Regular cardiac myocyte (primary cell): ENCODE results near the gene CES1. TPM values are rescaled to one million over a fixed set of nuclear protein-coding genes. Genes with fewer than 3 reads are reported as not detected.

Experiments
- total RNA-seq: library from RNA; depleted of rRNA; stranded (reverse); fragments of >200 nt; gene quantifications from 2 replicates; pipeline ENCODE4 v1.2.3, GENCODE V29; 2014

Gene CES1
- total RNA-seq, result under 0.01 and 0.58 TPM in 2 replicates

GRCh38 chr16:55832773-55833691 is at the start of gene CES1:
TSS of gene CES1 (minus strand) at chr16:55833096. CDS start at chr16:55833055, 41 bp downstream.

GRCh38 chr16:55875273-55875672 is 42.4 kb upstream of the CES1 start, which contains the start of gene CES5A:
TSS of gene CES5A (minus strand) at chr16:55875373. CDS start at chr16:55875221, 152 bp downstream.

Other genes with a start within 250 kb of the CES1 start
- not detected in 2 replicates for gene SLC6A2, start 177.1 kb downstream of the CES1 start, total RNA-seq
- not detected in 2 replicates for gene CES5A, start 42.3 kb upstream of the CES1 start, total RNA-seq